ENCODE results near the gene EYS.
A peak's percentile ranks its signal among the peaks of the same experiment; 100 is the strongest.

EYS gene

GRCh38 chr6:63790334-63790733, 1916.7 kb downstream of the EYS start:
- no peak overlapping the region for H3K4me3 ChIP-seq (ENCODE audit: control insufficient read depth, low read depth, low read length)

GRCh38 chr6:63789699-63790098, 1917.3 kb downstream of the EYS start:
- no peak for TF ChIP-seq CTCF (conservative IDR thresholded peaks at IDR 0.05; ENCODE audit: control insufficient read depth, insufficient read depth, low read depth, low read length)
- peak; percentile 44 for DNase-seq (ENCODE audit: low read depth)
- H3K4me3 ChIP-seq (ENCODE audit: control insufficient read depth, low read depth, low read length), result no peak overlapping the region

More at GRCh38 chr6:63790334-63790733, 1916.7 kb downstream of the EYS start:
- no peak for DNase-seq (ENCODE audit: low read depth)
- TF ChIP-seq CTCF (conservative IDR thresholded peaks at IDR 0.05; ENCODE audit: control insufficient read depth, insufficient read depth, low read depth, low read length), result no peak

GRCh38 chr6:63788569-63788968, 1918.5 kb downstream of the EYS start:
- no peak for TF ChIP-seq CTCF (conservative IDR thresholded peaks at IDR 0.05; ENCODE audit: control insufficient read depth, insufficient read depth, low read depth, low read length)
- no peak for DNase-seq (ENCODE audit: low read depth)
- H3K4me3 ChIP-seq (ENCODE audit: control insufficient read depth, low read depth, low read length), result no peak overlapping the region

- no peak overlapping the region for H3K4me3 ChIP-seq (ENCODE audit: control insufficient read depth, low read depth, low read length)
- DNase-seq (ENCODE audit: low read depth), result peak; percentile 66
- TF ChIP-seq CTCF (conservative IDR thresholded peaks at IDR 0.05; ENCODE audit: control insufficient read depth, insufficient read depth, low read depth, low read length), result no peak
Measured at GRCh38 chr6:63787021-63787420, 1920.0 kb downstream of the EYS start.

GRCh38 chr6:63785006-63785405, 1922.0 kb downstream of the EYS start:
- no peak for DNase-seq (ENCODE audit: low read depth)
- TF ChIP-seq CTCF (conservative IDR thresholded peaks at IDR 0.05; ENCODE audit: control insufficient read depth, insufficient read depth, low read depth, low read length), result no peak
- no peak overlapping the region for H3K4me3 ChIP-seq (ENCODE audit: control insufficient read depth, low read depth, low read length)

- DNase-seq (ENCODE audit: low read depth), result no peak
- no peak overlapping the region for H3K4me3 ChIP-seq (ENCODE audit: control insufficient read depth, low read depth, low read length)
- no peak for TF ChIP-seq CTCF (conservative IDR thresholded peaks at IDR 0.05; ENCODE audit: control insufficient read depth, insufficient read depth, low read depth, low read length)
Measured at GRCh38 chr6:63783096-63783495, 1923.9 kb downstream of the EYS start.

GRCh38 chr6:63774961-63775360, 1932.1 kb downstream of the EYS start:
- no peak for TF ChIP-seq CTCF (conservative IDR thresholded peaks at IDR 0.05; ENCODE audit: control insufficient read depth, insufficient read depth, low read depth, low read length)
- H3K4me3 ChIP-seq (ENCODE audit: control insufficient read depth, low read depth, low read length), result no peak overlapping the region
- peak; percentile 43 for DNase-seq (ENCODE audit: low read depth)

Measured in fibroblast of mammary gland (primary cell).